A549 (cell line): ENCODE results near the gene RAD51.

ENCODE experiments used
- EP300 ChIP-seq, 2 experiments: fragments of >200 bp; sonication (Bioruptor Twin); formaldehyde crosslinking; IDR thresholded peaks; 2 replicates in 1 of 2; 3 replicates in 1 of 2; pipeline ENCODE4 v1.6.1; 2016 to 2017
- JUNB ChIP-seq: fragments of >200 bp; sonication (Bioruptor Twin); formaldehyde crosslinking; IDR thresholded peaks from 2 replicates; pipeline ENCODE4 v1.6.1; 2016
- MAFK ChIP-seq: fragments of 450-650 bp; IDR thresholded peaks from 2 replicates; pipeline ENCODE4 v1.6.1; 2014; ENCODE audit not compliant: partially characterized antibody
- RAD21 ChIP-seq, 2 experiments: fragments of >200 bp in 1 of 2; sonication (Bioruptor Twin) in 1 of 2; formaldehyde crosslinking in 1 of 2; IDR thresholded peaks in 1 of 2; conservative IDR thresholded peaks in 1 of 2; 2 replicates in 1 of 2; 3 replicates in 1 of 2; pipeline ENCODE4 v1.6.1; 2012 to 2018; ENCODE audit warnings: inconsistent platforms in 1 of 2
- TF ChIP-seq, protein P1 (sequence below): fragments of >200 bp; sonication (Bioruptor Twin); formaldehyde crosslinking; IDR thresholded peaks from 3 replicates; pipeline ENCODE4 v1.5.1; 2016

GRCh38 chr15:40768521-40769273 lies 73.7 kb downstream of the RAD51 start:
- TF ChIP-seq RAD21 (conservative IDR thresholded peaks at IDR 0.05 in 1 of 2, IDR thresholded peaks at IDR 0.05 in 1 of 2) (no peak), MAFK (no peak), EP300 (IDR thresholded peaks at IDR 0.05) (no peak), JUNB (no peak)
- TF ChIP-seq, protein P1, sequence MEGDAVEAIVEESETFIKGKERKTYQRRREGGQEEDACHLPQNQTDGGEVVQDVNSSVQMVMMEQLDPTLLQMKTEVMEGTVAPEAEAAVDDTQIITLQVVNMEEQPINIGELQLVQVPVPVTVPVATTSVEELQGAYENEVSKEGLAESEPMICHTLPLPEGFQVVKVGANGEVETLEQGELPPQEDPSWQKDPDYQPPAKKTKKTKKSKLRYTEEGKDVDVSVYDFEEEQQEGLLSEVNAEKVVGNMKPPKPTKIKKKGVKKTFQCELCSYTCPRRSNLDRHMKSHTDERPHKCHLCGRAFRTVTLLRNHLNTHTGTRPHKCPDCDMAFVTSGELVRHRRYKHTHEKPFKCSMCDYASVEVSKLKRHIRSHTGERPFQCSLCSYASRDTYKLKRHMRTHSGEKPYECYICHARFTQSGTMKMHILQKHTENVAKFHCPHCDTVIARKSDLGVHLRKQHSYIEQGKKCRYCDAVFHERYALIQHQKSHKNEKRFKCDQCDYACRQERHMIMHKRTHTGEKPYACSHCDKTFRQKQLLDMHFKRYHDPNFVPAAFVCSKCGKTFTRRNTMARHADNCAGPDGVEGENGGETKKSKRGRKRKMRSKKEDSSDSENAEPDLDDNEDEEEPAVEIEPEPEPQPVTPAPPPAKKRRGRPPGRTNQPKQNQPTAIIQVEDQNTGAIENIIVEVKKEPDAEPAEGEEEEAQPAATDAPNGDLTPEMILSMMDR, result no peak
